Upper lobe of left lung (tissue), 4 donors: Measurements from ENCODE around the gene CCT4.

Source experiments
- CTCF ChIP-seq, 6 experiments: fragments of 450-650 bp in 4 of 6; fragments of 200-600 bp in 2 of 6; sonication (generic) in 2 of 6; IDR thresholded peaks; one replicate each; pipeline ENCODE4 v1.5.1; 2016 to 2019; ENCODE audit warnings: antibody characterized with exemption in 6 of 6
- EP300 ChIP-seq, 4 donors: sonication (generic); formaldehyde crosslinking; IDR thresholded peaks; one replicate each; pipeline ENCODE4 v1.5.1; 2017; ENCODE audit warnings: antibody characterized with exemption in 4 of 4, control low read depth in 2 of 4
- POLR2A ChIP-seq, 4 donors: fragments of 450-650 bp; IDR thresholded peaks; one replicate each; pipeline ENCODE4 v1.5.1; 2016 to 2017; ENCODE audit warnings: antibody characterized with exemption in 4 of 4, mild to moderate bottlenecking in 2 of 4
- POLR2AphosphoS5 ChIP-seq, 2 donors: sonication (generic); formaldehyde crosslinking; IDR thresholded peaks; one replicate each; pipeline ENCODE4 v1.5.1; 2017; ENCODE audit warnings: antibody characterized with exemption in 2 of 2

- no peak for TF ChIP-seq EP300 (IDR thresholded peaks at IDR 0.05)
- TF ChIP-seq POLR2AphosphoS5 (IDR thresholded peaks at IDR 0.05) = no peak
- no peak for TF ChIP-seq CTCF (IDR thresholded peaks at IDR 0.05)
- no peak for TF ChIP-seq POLR2A (IDR thresholded peaks at IDR 0.05)
Measured at GRCh38 chr2:61878761-61879160, 9.7 kb downstream of the CCT4 start.
